Measurements from ENCODE around the gene CORO6. TPM values are rescaled to one million over a fixed set of nuclear protein-coding genes. Genes with fewer than 3 reads are reported as not detected.

CORO6 gene
- total RNA-seq, 1 experiment from 2014 or later: 9.7 TPM

- no peaks in the 10 kb centered on the region for H3K4me1 ChIP-seq (ENCODE audit: control insufficient read depth, insufficient read depth, low read length)
- CTCF ChIA-PET: no interaction called here
- H3K4me3 ChIP-seq (ENCODE audit: low read depth in 2 of 2, low read length in 2 of 2): no peak overlapping the region
- no TSS peak for BruUV-seq (replicated peaks)
- H3K36me3 ChIP-seq (ENCODE audit: control insufficient read depth, insufficient read depth, low read length): no peaks in the 10 kb centered on the region
- in situ Hi-C loops (cut with HindIII; ENCODE audit: low pct_unique_long_range_greater_than_20kb, low sequenced_read_pairs): no loop called here
- no peak for TF ChIP-seq POLR2AphosphoS5 (IDR thresholded peaks at IDR 0.05; ENCODE audit: low read depth, low read length)
- no peak for TF ChIP-seq TCF7L2 (IDR thresholded peaks at IDR 0.05; ENCODE audit: low read depth, low read length)
- no peak for TF ChIP-seq CTCF (IDR thresholded peaks at IDR 0.05)
- TF ChIP-seq SIN3A (IDR thresholded peaks at IDR 0.05; ENCODE audit: borderline replicate concordance, insufficient read depth, low read depth, low read length): no peak
- no peak for TF ChIP-seq REST (IDR thresholded peaks at IDR 0.05; ENCODE audit: insufficient read depth in 1 of 2, low read depth in 2 of 2, low read length in 1 of 2)
- intact Hi-C loops (cut with micrococcal nuclease; ENCODE audit: unreplicated experiment): no loop called here
- POLR2A ChIA-PET: no interaction called here
- no peaks in the 10 kb centered on the region for H3K27me3 ChIP-seq (ENCODE audit: control insufficient read depth, insufficient read depth, low read length)
- H3K27ac ChIP-seq (ENCODE audit: low read length): no peak overlapping the region
- ATAC-seq: no peak
- no peaks in the 10 kb centered on the region for H3K9me3 ChIP-seq (ENCODE audit: control insufficient read depth, insufficient read depth, low read depth, low read length)
- DNase-seq (ENCODE audit: low read depth, low spot score): no peak
Observed at GRCh38 chr17:29650396-29650795, 27.7 kb upstream of the CORO6 start.

- ATAC-seq (no peak), DNase-seq (ENCODE audit: low read depth, low spot score) (no peak)
- H3K36me3 ChIP-seq (ENCODE audit: control insufficient read depth, insufficient read depth, low read length): no peaks in the 10 kb centered on the region
- TF ChIP-seq SIN3A (IDR thresholded peaks at IDR 0.05; ENCODE audit: borderline replicate concordance, insufficient read depth, low read depth, low read length): no peak
- no peak for TF ChIP-seq TCF7L2 (IDR thresholded peaks at IDR 0.05; ENCODE audit: low read depth, low read length)
- TF ChIP-seq REST (IDR thresholded peaks at IDR 0.05; ENCODE audit: insufficient read depth in 1 of 2, low read depth in 2 of 2, low read length in 1 of 2): no peak
- TF ChIP-seq POLR2AphosphoS5 (IDR thresholded peaks at IDR 0.05; ENCODE audit: low read depth, low read length): no peak
- TF ChIP-seq CTCF (IDR thresholded peaks at IDR 0.05): no peak
- no peaks in the 10 kb centered on the region for H3K4me1 ChIP-seq (ENCODE audit: control insufficient read depth, insufficient read depth, low read length)
- no peak overlapping the region for H3K27ac ChIP-seq (ENCODE audit: low read length)
- no TSS peak for BruUV-seq (replicated peaks)
- H3K4me3 ChIP-seq (ENCODE audit: low read depth in 2 of 2, low read length in 2 of 2): no peak overlapping the region
- no peaks in the 10 kb centered on the region for H3K9me3 ChIP-seq (ENCODE audit: control insufficient read depth, insufficient read depth, low read depth, low read length)
- in situ Hi-C loops (cut with HindIII; ENCODE audit: low pct_unique_long_range_greater_than_20kb, low sequenced_read_pairs) (no loop called here), intact Hi-C loops (cut with micrococcal nuclease; ENCODE audit: unreplicated experiment) (no loop called here)
- ChIA-PET POLR2A (no interaction called here), CTCF (no interaction called here)
- H3K27me3 ChIP-seq (ENCODE audit: control insufficient read depth, insufficient read depth, low read length): no peaks in the 10 kb centered on the region
Observed at GRCh38 chr17:29649359-29649758, 26.6 kb upstream of the CORO6 start.

Data from Panc1 (cell line).